GM18526 (cell line): ENCODE measurements around the gene PKDCC.

ENCODE experiments used
- POLR2A ChIP-seq: IDR thresholded peaks from 3 replicates; pipeline ENCODE4 v1.6.1; 2011; ENCODE audit not compliant: insufficient read length; ENCODE audit errors: extremely low read depth

Gene PKDCC

DNA sequence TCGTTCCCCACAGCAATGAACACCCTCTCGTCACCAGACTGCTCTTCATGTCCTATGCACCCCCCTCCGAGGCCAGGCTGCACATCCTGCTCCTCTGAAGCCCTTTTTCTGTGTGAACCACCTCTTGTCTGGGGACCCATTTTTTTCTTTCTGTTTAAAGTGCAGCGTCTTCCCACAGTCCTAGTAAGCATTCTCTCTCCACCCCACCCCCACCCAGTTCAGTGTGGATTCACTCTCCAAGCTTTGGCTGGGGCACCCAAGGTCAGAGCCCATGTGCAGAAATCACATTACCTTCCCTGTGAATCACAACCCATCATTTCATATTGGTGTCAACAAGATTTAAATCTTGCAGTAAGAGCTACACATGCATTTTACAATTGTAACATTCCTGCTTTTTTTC lies 26.4 kb upstream of the PKDCC start:
- no peak for TF ChIP-seq POLR2A

DNA sequence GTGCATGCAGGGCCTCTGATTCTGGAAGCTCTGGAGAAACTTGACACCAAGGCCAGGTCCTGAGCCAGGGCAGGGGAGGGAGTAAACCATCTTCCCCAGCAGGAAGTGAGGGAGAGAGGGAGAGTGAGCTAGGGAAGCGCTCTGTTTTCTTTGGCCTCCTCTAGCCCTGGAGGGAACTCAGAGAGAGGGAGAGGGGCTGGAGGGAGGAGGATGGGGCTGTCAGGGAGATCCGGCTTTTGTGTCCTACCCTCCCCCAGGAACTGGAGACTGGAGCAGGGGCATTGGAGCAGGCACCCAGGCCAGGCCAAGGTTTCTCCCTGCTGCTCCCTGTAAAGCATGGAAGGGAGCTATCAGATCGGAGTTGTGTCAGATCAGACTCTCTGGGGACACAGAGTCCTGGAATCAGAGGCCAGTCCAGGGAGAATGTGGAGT lies 22.7 kb upstream of the PKDCC start:
- TF ChIP-seq POLR2A: no peak

DNA sequence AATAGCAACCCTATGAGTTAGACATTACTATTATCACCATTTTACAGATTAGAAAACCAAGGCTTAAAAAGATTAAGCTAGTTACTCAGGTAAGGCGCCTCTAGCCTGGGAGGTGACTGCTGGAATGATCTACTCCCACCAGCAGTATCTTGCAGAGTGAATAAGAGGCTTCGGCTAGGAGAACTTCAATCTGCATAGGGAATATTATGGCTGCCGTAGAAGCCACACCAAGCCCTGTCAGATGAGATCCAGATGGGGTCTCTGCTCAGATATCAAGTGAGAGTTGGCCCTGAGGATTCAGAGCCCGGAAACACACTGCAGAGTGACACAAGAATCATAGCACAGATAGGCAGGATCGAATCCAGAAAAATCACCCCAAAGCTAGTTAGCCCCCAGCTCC lies 21.5 kb upstream of the PKDCC start:
- no peak for TF ChIP-seq POLR2A

DNA sequence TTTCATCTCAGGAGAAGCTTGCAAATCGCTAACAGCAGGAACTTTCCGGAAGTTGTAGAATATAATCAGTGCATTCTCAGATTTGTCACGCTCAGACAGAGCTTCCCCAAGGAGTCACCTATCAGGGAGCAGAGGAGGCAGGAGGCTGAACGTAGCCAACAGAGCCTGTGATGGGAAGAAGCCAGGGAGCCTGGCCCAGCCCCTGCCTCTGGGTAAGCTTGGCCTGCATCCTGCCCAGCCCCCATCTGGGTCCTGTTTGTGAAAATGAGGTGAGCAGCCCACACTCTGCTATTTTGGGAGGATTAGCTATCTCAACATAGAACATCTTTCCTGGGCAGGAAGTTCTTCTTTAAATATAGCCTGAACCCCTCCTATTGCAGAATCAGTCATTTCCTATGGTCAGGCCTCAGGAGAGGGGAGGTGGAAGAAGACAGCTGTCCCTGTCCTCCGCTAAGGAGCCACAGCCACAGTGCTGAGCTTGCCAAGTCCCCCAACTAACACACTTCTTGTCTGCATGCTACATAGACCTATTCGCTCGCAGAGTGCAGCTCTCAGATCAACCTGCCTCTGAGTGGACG lies 19.2 kb upstream of the PKDCC start:
- TF ChIP-seq POLR2A: no peak

DNA sequence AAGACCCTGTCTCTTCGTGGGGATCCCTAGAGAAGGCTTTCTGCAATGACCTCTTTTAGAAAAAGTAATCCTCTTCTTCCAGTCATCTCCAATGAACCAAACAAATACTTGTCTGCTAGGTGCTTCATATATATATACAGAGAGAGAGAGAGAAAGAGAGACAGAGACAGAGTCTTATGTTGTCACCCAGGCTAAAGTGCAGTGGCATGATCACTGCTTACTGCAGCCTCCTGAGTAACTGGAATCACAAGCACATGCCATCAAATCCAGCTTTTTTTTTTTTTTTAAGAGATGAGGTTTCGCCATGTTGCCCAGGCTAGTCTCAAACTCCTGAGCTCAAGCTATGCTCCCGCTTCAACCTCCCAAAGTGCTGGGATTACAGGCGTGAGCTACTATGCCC lies 18.6 kb upstream of the PKDCC start:
- no peak for TF ChIP-seq POLR2A

DNA sequence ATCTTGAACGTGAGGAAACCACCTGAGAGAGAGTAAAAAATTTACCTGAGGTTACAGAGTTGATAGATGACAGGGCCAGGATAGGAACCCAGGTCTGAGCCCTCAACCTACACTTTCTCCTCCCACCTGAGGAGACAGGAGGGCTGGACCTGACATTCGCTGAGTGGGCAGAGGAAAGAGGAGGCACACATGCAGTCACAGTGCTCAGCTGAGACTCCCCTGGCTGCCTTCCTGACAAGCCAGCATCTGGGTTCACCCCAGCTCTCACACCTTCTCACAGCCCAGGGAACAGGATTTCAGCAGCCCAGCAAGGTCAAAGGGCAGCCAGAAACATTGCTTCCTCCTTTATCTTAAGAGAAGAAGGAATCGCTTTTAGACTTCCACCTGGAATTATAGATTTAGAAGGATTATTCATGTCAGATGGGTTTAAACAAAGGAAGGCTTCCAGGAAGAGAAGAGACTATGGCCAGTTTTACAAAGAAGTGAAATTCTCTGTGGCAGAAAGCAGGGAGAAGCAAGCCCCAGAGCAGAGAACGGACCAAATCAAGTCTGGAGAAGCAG lies 18.1 kb upstream of the PKDCC start:
- TF ChIP-seq POLR2A: no peak

DNA sequence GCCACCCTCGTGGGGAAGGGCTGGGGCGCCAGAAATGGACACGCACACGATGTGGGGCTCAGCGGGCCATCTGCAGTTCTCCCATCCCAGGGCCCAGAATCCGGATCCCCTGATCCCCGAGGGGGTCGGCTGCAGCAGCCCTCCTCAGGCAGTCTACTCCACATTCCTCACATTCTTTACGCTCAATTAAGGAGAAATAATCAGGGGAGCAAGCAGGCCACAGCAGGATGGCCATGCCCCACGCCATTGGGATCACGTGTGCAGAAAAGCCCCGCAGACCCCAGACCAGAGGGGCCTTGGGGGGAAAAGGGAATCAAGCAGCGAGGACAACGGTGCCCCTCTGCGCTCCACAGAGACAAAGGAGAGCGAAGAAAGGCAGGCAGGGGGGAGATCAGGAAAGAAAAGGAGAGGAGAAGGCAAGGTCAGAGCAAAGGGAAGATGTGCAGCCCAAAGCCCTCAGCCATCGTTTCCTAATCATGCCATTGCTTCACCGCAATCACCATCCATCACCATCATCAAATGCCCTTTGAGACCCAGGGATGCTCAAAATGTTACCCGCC lies 17.5 kb upstream of the PKDCC start:
- TF ChIP-seq POLR2A: no peak

DNA sequence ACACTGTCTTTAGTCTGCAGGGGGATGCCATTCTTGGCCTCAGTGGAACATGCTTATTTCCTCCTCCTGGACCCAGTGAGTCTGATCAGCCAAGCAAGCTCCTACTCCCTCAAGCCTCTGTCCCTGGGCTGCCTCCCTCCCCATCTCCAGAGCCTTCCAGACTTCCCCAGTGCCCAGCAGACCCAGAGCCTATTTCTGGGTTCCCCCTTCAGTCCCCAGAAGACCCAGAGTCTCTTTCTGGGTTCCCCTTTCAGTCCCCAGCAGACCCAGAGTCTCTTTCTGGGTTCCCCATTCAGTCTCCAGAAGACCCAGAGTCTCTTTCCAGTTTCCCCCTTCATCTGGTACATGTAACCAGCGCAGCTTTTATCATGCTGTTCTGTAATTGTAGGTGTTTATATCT lies 17.0 kb upstream of the PKDCC start:
- no peak for TF ChIP-seq POLR2A

DNA sequence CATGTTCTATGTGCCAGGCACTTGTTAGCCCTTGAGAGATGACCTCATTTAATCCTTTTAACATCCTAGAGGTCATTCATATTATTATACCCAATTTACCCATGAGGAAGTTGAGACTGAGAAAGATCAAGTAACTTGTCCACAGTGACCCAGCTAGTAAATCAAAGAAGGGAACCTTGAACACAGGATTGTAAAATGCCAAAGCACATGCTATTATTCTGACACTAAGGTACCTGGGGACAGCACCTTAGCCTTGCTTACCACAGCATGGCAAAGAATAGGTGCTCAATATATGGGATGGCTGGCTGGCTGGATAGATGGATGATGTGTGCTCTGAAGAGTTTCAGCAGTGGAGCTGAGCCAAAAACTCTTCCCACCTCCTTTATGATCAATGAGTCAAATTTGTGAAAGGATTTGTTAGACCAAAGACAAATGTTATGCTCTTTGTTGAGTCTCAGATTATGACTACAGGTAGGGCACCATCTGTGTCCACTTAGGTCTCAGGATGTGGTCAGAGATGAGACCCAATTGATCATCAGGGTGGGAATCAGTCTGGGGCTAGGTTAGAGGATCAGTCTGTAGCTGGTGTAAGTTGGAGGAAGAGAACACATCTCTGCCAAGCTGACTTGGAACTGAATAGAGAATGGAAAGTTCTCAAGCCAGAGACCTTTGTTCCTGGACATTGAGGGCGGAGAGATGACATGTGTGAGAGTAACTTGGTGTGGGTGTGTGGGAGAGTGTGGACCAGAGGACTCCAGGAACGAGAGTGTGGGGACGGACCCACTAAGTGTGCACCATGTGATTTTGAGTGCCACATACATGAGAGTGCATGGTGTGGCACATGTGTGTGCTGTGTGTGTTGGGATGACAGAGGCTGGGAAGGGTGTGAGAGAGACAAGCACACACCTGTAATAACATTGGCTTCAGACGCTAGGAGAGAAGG lies 16.3 kb upstream of the PKDCC start:
- no peak for TF ChIP-seq POLR2A

DNA sequence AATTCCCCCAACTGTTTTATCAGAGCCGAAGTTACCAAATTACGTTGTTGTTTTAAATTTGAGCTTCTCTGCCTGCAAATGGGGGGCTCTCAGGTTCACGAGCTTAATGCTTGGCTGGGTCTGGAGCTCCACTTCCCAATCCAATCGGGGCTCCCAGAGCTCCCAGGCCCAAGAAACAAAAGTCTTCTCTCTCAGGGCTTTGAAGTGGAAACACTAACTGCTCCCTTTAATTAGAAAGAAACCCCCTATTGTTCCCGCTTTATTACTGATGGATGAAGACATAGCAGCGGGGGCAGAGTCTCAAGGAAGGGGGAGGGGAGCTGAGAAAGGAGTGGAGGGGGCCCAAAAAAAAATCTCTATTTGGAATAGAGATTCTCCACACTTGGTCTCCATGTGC lies 15.6 kb upstream of the PKDCC start:
- TF ChIP-seq POLR2A: no peak

DNA sequence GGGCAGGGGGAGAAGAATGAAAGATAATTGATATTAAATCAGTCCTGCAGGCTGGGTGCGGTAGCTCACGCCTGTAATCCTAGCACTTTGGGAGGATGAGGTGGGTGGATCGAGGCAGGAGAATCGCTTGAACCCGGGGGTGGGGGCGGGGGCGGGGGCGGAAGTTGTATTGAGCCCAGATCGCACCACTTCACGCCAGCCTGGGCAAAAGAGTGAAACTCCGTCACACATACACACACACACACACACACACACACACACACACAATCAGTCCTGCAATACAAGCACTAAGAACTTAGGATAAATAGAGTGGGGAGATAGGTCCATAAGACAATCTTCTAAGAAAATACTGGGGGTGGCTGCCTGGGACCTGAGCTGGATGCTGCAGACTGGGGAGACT lies 15.1 kb upstream of the PKDCC start:
- TF ChIP-seq POLR2A: no peak

DNA sequence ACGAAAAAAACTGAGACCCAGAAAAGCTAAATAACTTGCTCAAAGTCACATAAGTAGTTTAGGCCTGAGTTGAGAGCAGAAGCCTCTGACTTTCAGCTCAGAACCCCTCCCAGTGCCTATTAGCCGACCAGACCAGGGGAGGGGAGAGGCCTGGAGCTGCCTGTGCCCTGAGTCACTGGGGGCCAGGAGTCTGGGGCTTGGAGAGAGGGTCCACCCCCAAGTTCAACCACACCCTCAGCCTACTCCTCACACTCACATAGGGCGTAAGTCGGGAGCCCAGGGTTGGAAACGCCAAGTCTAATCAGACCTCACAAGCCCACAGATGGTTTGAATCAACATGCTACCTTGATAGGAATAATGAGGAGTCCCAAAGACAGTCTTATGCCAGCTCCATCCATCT lies 12.6 kb upstream of the PKDCC start:
- no peak for TF ChIP-seq POLR2A

DNA sequence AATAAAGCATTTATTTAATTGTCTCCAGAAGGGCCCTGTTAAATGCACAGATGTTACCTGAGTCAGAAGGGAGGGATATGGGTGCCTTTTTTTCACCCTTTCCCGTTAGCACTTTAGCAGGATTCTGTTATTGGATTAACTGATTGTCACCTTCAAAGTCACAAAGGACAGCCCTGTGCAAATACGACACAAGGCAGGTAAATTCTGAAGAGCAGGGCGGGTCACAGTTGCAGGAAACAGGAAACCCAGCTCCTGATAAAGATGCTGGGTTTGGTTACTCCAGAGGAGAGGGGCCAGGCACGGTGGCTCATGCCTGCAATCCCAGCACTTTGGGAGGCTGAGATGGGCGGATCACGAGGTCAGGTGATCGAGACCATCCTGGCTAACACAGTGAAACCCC lies 11.4 kb upstream of the PKDCC start:
- TF ChIP-seq POLR2A: no peak

DNA sequence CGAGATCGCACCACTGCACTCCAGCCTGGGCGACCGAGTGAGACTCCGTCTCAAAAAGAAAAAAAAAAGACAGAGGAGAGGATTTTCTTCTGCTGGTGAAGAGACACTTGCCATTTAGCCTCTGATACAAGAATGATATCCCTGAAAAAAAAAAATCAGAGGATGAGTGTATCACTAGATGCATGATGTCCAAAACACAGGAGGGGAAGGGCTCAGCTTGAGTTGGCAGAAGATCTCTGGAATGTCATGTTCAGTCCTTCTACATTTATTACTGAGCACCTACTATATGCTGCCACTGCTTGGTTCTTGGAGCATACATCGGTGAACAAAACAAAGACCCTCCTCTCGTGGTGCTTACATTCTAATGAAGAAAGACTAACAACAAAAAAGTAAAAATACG lies 10.9 kb upstream of the PKDCC start:
- TF ChIP-seq POLR2A: no peak

DNA sequence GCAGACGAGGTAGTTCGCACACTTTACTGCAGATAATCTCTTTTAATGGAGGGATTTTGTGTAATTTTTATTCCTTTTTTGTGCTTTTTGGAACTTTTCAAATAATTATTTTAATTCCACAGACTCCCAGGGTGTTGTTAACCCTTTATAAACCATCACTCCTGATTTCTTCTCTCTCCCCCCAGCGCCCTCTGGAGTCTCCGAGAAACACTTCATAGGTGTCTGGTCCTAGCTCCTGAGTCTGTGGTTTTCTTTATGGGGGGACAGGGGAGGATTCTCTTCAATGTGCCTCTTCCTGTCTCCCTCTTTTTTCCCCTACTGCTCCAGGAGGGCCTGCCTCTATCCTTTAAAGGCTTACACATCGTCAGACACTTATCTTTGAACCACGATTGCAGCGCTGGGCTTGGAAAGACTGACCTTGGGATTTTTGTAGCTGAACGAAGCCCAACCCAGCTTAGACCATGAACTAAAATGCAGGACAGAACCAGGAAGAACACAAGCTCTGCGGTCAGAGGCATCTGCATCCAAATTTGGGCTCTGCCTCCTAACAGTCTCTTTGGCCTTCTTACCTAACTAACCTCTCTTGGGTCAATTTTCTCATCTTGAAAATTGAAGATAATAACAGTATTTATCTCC lies 7.1 kb upstream of the PKDCC start:
- TF ChIP-seq POLR2A: no peak
